Endothelial cell of umbilical vein (primary cell): ENCODE results near the gene FANCD2. TPM values are rescaled to one million over a fixed set of nuclear protein-coding genes. Genes with fewer than 3 reads are reported as not detected.

Experiments used
- BruUV-seq: library from RNA; stranded (reverse); fragments of 400-500 nt; replicated peaks from 2 replicates; lab custom pipeline; 2021; lab: Mats Ljungman, UMichigan
- CTCF ChIA-PET: fragments of 300-600, 350-600 bp; sonication (Branson Sonifier 250); formaldehyde crosslinking; loops from one replicate; lab custom pipeline; 2021; ENCODE audit warnings: antibody characterized with exemption, inconsistent platforms; lab: Charles Lee
- POLR2A ChIA-PET: fragments of 300-600, 350-600 bp; sonication (Branson Sonifier 250); formaldehyde crosslinking; loops from one replicate; lab custom pipeline; 2021; ENCODE audit warnings: antibody characterized with exemption, inconsistent platforms; lab: Charles Lee
- DNase-seq: peaks from one replicate; pipeline ENCODE4 v3.0.0-alpha.2; 2011; ENCODE audit warnings: low read depth, low spot score
- FAIRE-seq: peaks from 2 replicates; lab custom pipeline; 2011; peaks lifted over from hg19 to GRCh38; lab: Jason Lieb, UNC
- H2AFZ ChIP-seq: 2 replicates; pipeline ENCODE4 v1.6.0; 2012; ENCODE audit warnings: low read depth, low read length, control low read depth, inconsistent platforms
- H3K27ac ChIP-seq: 2 replicates; pipeline ENCODE4 v1.5.1; 2011; ENCODE audit warnings: low read depth, mild to moderate bottlenecking, control low read depth, low read length, moderate library complexity; ENCODE audit not compliant: insufficient read depth
- H3K27me3 ChIP-seq, 2 experiments: 2 replicates each; pipeline versions ENCODE4 v1.6.0 to v1.6.1; 2011; ENCODE audit warnings: low read length in 2 of 2, mixed read lengths in 1 of 2; ENCODE audit not compliant: control insufficient read depth in 2 of 2, insufficient read depth in 2 of 2
- H3K36me3 ChIP-seq, 2 experiments: 2 replicates in 1 of 2; 3 replicates in 1 of 2; pipeline ENCODE4 v1.5.1; 2011; ENCODE audit warnings: low read length in 2 of 2, mild to moderate bottlenecking in 1 of 2, moderate library complexity in 1 of 2; ENCODE audit not compliant: control insufficient read depth in 2 of 2, insufficient read depth in 2 of 2; ENCODE audit errors: extremely low read depth in 1 of 2
- H3K4me1 ChIP-seq: 3 replicates; pipeline ENCODE4 v1.5.1; 2011; ENCODE audit warnings: mild to moderate bottlenecking, low read length; ENCODE audit not compliant: control insufficient read depth, insufficient read depth; ENCODE audit errors: extremely low read depth
- H3K4me2 ChIP-seq: 2 replicates; pipeline ENCODE4 v1.6.1; 2011; ENCODE audit warnings: low read length, control low read depth, mixed read lengths; ENCODE audit not compliant: insufficient read depth
- H3K4me3 ChIP-seq, 3 experiments: fragments of 200-600 bp in 1 of 3; sonication (generic), shearing (Covaris generic) in 1 of 3; replicated peaks in 1 of 3; 2 replicates each; pipeline ENCODE4 v1.5.1; 2011 to 2016; ENCODE audit warnings: control low read depth in 3 of 3, low read length in 3 of 3, mild to moderate bottlenecking in 2 of 3, inconsistent platforms in 1 of 3, low read depth in 1 of 3, moderate library complexity in 1 of 3; ENCODE audit not compliant: insufficient read depth in 1 of 3
- H3K79me2 ChIP-seq: 2 replicates; pipeline ENCODE4 v1.6.0; 2012; ENCODE audit warnings: low read length, inconsistent platforms; ENCODE audit not compliant: control insufficient read depth, insufficient read depth
- H3K9ac ChIP-seq: replicated peaks from 2 replicates; pipeline ENCODE3; 2011; ENCODE audit warnings: low read length, control low read depth; ENCODE audit not compliant: insufficient read depth; ENCODE audit errors: extremely low read depth
- H3K9me1 ChIP-seq: replicated peaks from 3 replicates; pipeline ENCODE4 v1.6.0; 2011; ENCODE audit warnings: mild to moderate bottlenecking, low read length; ENCODE audit not compliant: control insufficient read depth, insufficient read depth; ENCODE audit errors: extremely low read depth
- H3K9me3 ChIP-seq: replicated peaks from 2 replicates; pipeline ENCODE4 v1.5.1; 2012; ENCODE audit warnings: low read length, inconsistent platforms; ENCODE audit not compliant: control insufficient read depth, insufficient read depth
- H4K20me1 ChIP-seq: replicated peaks from 2 replicates; pipeline ENCODE3; 2011; ENCODE audit warnings: mild to moderate bottlenecking, low read length; ENCODE audit not compliant: control insufficient read depth, insufficient read depth; ENCODE audit errors: extremely low read depth
- CTCF ChIP-seq, 2 donors: IDR thresholded peaks; 1 replicate in 1 of 2; 2 replicates in 1 of 2; pipeline ENCODE4 v1.5.1; 2011; ENCODE audit warnings: low read length in 2 of 2, mild to moderate bottlenecking in 2 of 2, moderate library complexity in 2 of 2, control low read depth in 1 of 2, inconsistent platforms in 1 of 2, low read depth in 1 of 2; ENCODE audit not compliant: insufficient read depth in 1 of 2; ENCODE audit errors: extremely low read depth in 1 of 2
- EZH2 ChIP-seq: IDR thresholded peaks from 2 replicates; pipeline ENCODE4 v1.6.1; 2012; ENCODE audit warnings: borderline replicate concordance, low read depth, mild to moderate bottlenecking, moderate library complexity, low read length, inconsistent platforms; ENCODE audit not compliant: severe bottlenecking
- FOS ChIP-seq: IDR thresholded peaks from 2 replicates; pipeline ENCODE4 v1.6.1; 2011; ENCODE audit warnings: mild to moderate bottlenecking, low read length, moderate library complexity, borderline replicate concordance; ENCODE audit not compliant: insufficient read depth
- GATA2 ChIP-seq: IDR thresholded peaks from 2 replicates; pipeline ENCODE4 v1.7.0; 2011; ENCODE audit warnings: low read depth, mild to moderate bottlenecking, moderate library complexity, mixed read lengths, low read length; ENCODE audit not compliant: insufficient read length, insufficient read depth
- JUN ChIP-seq: IDR thresholded peaks from 2 replicates; pipeline ENCODE4 v1.6.1; 2011; ENCODE audit warnings: borderline replicate concordance, low read depth; ENCODE audit not compliant: insufficient read length, insufficient read depth
- MYC ChIP-seq: IDR thresholded peaks from one replicate; pipeline ENCODE4 v1.6.1; 2011; ENCODE audit warnings: mild to moderate bottlenecking, low read depth, low read length
- POLR2A ChIP-seq: IDR thresholded peaks from 2 replicates; pipeline ENCODE4 v1.6.1; 2012; ENCODE audit warnings: low read depth, mild to moderate bottlenecking, control low read depth, low read length
- POLR2AphosphoS5 ChIP-seq: IDR thresholded peaks from 2 replicates; pipeline ENCODE4 v1.6.1; 2012; ENCODE audit warnings: low read depth, mild to moderate bottlenecking, control low read depth, low read length, moderate library complexity; ENCODE audit not compliant: insufficient read depth
- dilution Hi-C: fragments of 300-500 bp; cut with MboI; formaldehyde crosslinking; loops from one replicate; pipeline ENCODE4 v1.15.0; 2019; ENCODE audit warnings: low sequenced_read_pairs; ENCODE audit not compliant: extremely low pct_ligation_motif_present
- intact Hi-C: fragments of 100-400 bp; cut with micrococcal nuclease; formaldehyde crosslinking; loops from one replicate; pipeline ENCODE4 v1.10.0; 2022
- polyA plus RNA-seq, 4 experiments: library from polyadenylated mRNA; depleted of rRNA in 3 of 4; stranded (reverse) in 3 of 4; unstranded in 1 of 4; fragments of >200 nt; gene quantifications; 2 replicates each; pipeline versions ENCODE4 v1.2.1 to v1.2.3, GENCODE V29; 2011 to 2012; ENCODE audit warnings: missing spikeins in 1 of 4
- total RNA-seq: library from RNA; stranded (reverse); gene quantifications from 2 replicates; pipeline ENCODE4 v1.2.3, GENCODE V29; 2021
- TF ChIP-seq, protein P1 (sequence below): IDR thresholded peaks from 2 replicates; pipeline ENCODE4 v1.6.1; 2011; ENCODE audit not compliant: insufficient read depth, insufficient read length

Gene FANCD2
- total and polyA plus RNA-seq, 2 donors (not counting 3 experiments of a cell fraction or from before 2014, with no cell fraction given): 8.2 to 26.8 TPM

- Histone ChIP-seq H3K4me3 (no peak overlapping the region), H3K27ac (no peak overlapping the region), H4K20me1 (no peaks in the 10 kb centered on the region), H3K79me2 (no peaks in the 10 kb centered on the region), H3K9ac (no peak overlapping the region), H3K9me3 (no peaks in the 10 kb centered on the region), H3K9me1 (no peaks in the 10 kb centered on the region), H3K4me1 (no peaks in the 10 kb centered on the region), H3K4me2 (no peak overlapping the region), H3K36me3 (peaks cover 0 to 2% of the 10 kb centered on the region in 2 experiments), H3K27me3 (no peaks in the 10 kb centered on the region), H2AFZ (no peak overlapping the region)
- no TSS peak for BruUV-seq
- no peak for TF ChIP-seq POLR2AphosphoS5
- TF ChIP-seq GATA2: no peak
- no peak for TF ChIP-seq EZH2
- TF ChIP-seq, protein P1, sequence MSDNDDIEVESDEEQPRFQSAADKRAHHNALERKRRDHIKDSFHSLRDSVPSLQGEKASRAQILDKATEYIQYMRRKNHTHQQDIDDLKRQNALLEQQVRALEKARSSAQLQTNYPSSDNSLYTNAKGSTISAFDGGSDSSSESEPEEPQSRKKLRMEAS: no peak
- no peak for TF ChIP-seq FOS
- TF ChIP-seq JUN: no peak
- TF ChIP-seq MYC: no peak
- TF ChIP-seq CTCF (IDR thresholded peaks at IDR 0.05; ENCODE audit: extremely low read depth in 1 of 2, insufficient read depth in 1 of 2, low read depth in 1 of 2, low read length in 2 of 2): no peak
- no peak for TF ChIP-seq POLR2A
- ChIA-PET POLR2A (no interaction called here), CTCF (no interaction called here)
- dilution Hi-C loops: no loop called here
- no peak for FAIRE-seq
- intact Hi-C loops: no loop called here
- DNase-seq: no peak
Measured at GRCh38 chr3:10085738-10086137, 59.5 kb downstream of the FANCD2 start.
